Parathyroid adenoma (tissue), 2 donors: ENCODE results near the gene ARHGAP12.

Experiments
- H2AFZ ChIP-seq: fragments of 300-600 bp; sonication (generic); one replicate; pipeline ENCODE4 v1.7.0; 2017; ENCODE audit warnings: antibody characterized with exemption, mild to moderate bottlenecking
- H3K27ac ChIP-seq: fragments of 300-600 bp; sonication (generic); one replicate; pipeline ENCODE4 v1.7.0; 2017
- H3K27me3 ChIP-seq: fragments of 300-600 bp; sonication (generic); one replicate; pipeline ENCODE4 v1.7.0; 2017; ENCODE audit warnings: low read length; ENCODE audit not compliant: control insufficient read depth, insufficient read depth
- H3K36me3 ChIP-seq: fragments of 300-600 bp; sonication (generic); one replicate; pipeline ENCODE4 v1.7.0; 2017; ENCODE audit warnings: low read length; ENCODE audit not compliant: control insufficient read depth, insufficient read depth
- H3K4me1 ChIP-seq: fragments of 300-600 bp; sonication (generic); one replicate; pipeline ENCODE4 v1.7.0; 2017; ENCODE audit warnings: control low read depth
- H3K4me2 ChIP-seq: fragments of 300-600 bp; sonication (generic); one replicate; pipeline ENCODE4 v1.7.0; 2017; ENCODE audit warnings: low read length
- H3K4me3 ChIP-seq: fragments of 300-600 bp; sonication (generic); one replicate; pipeline ENCODE4 v1.7.0; 2017; ENCODE audit warnings: low read depth, low read length
- H3K79me2 ChIP-seq: fragments of 300-600 bp; sonication (generic); one replicate; pipeline ENCODE4 v1.7.0; 2017; ENCODE audit warnings: control low read depth
- H3K9ac ChIP-seq: fragments of 300-600 bp; sonication (generic); one replicate; pipeline ENCODE4 v1.7.0; 2017; ENCODE audit warnings: mild to moderate bottlenecking
- H3K9me3 ChIP-seq: fragments of 300-600 bp; sonication (generic); one replicate; pipeline ENCODE4 v1.7.0; 2017; ENCODE audit warnings: low read length; ENCODE audit not compliant: control insufficient read depth
- TF ChIP-seq, protein P1 (sequence below): fragments of 300-600 bp; sonication (generic); IDR thresholded peaks from one replicate; pipeline ENCODE4 v1.7.0; 2017; ENCODE audit warnings: antibody characterized with exemption, mild to moderate bottlenecking
- donor health status: primary hyperparathyroidism.

ARHGAP12 gene

DNA sequence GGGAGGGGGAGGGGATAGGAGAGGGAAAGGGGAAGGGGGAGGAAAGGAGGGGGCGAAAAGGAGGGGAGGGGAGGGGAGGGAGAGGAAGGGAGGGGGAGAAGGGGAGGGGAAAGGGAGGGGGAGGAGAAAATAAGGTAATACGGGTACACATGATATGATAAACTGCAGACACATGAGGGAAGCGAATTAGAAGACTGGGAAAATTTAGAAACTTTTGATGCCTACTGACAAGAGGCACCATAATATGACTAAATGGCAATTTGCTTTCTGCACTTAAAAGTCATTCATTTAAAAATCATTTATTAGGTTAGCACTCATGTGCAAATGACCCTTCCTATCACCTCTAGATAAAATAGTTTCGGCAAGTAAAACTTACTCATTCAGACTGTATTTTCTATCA lies 73.6 kb downstream of the ARHGAP12 start:
- peaks cover 11% of the 10 kb centered on the region for H3K79me2 ChIP-seq
- no peaks in the 10 kb centered on the region for H3K27me3 ChIP-seq
- no peaks in the 10 kb centered on the region for H3K36me3 ChIP-seq
- H3K27ac ChIP-seq, result no peak overlapping the region
- H3K9ac ChIP-seq, result no peak overlapping the region
- no peaks in the 10 kb centered on the region for H3K4me1 ChIP-seq
- H3K4me3 ChIP-seq, result no peak overlapping the region
- H3K4me2 ChIP-seq, result no peak overlapping the region
- no peaks in the 10 kb centered on the region for H3K9me3 ChIP-seq
- no peak overlapping the region for H2AFZ ChIP-seq
- TF ChIP-seq, protein P1, sequence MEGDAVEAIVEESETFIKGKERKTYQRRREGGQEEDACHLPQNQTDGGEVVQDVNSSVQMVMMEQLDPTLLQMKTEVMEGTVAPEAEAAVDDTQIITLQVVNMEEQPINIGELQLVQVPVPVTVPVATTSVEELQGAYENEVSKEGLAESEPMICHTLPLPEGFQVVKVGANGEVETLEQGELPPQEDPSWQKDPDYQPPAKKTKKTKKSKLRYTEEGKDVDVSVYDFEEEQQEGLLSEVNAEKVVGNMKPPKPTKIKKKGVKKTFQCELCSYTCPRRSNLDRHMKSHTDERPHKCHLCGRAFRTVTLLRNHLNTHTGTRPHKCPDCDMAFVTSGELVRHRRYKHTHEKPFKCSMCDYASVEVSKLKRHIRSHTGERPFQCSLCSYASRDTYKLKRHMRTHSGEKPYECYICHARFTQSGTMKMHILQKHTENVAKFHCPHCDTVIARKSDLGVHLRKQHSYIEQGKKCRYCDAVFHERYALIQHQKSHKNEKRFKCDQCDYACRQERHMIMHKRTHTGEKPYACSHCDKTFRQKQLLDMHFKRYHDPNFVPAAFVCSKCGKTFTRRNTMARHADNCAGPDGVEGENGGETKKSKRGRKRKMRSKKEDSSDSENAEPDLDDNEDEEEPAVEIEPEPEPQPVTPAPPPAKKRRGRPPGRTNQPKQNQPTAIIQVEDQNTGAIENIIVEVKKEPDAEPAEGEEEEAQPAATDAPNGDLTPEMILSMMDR, result no peak

DNA sequence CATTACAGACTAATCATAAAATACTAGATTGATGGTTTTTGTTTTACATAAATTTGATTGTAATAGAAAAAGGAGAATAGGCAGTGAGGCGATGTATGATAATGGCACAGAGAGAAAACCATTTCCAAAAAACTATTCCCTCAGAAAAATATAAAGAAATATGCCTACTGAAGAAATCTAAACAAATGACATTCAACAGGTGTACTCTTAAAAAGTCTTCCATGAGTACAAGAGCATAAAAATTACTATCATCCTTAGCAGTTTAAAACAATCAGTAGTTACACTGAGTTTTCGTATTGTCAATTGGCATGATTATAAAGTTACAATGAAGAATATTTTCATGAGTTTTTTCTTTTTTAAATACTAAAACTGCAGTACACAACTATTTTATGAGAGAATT lies 75.0 kb downstream of the ARHGAP12 start:
- no peaks in the 10 kb centered on the region for H3K4me1 ChIP-seq
- no peak overlapping the region for H3K27ac ChIP-seq
- H3K27me3 ChIP-seq, result no peaks in the 10 kb centered on the region
- H3K9me3 ChIP-seq, result no peaks in the 10 kb centered on the region
- H3K9ac ChIP-seq, result no peak overlapping the region
- H2AFZ ChIP-seq, result no peak overlapping the region
- H3K79me2 ChIP-seq, result peaks cover 6% of the 10 kb centered on the region
- H3K4me2 ChIP-seq, result no peak overlapping the region
- H3K36me3 ChIP-seq, result no peaks in the 10 kb centered on the region
- TF ChIP-seq, protein P1, result no peak
- H3K4me3 ChIP-seq, result no peak overlapping the region

DNA sequence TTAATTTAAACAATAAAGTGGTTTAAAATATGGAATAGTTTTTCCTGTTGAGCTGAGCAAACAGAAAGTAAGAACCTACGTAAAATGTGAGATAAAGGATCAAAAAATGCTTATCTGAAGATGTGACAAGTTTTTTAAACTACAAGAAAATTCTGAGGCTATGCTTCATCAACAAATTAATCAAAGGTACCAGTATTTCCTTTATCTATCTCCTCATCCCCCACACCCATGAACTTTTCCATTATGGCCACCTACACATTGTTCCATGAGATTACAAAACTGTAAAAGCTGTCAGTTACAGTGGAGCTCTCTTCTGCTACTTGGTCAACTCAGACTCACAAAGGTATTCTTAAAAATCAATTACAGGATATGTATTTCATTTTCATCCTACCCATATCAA lies 77.4 kb downstream of the ARHGAP12 start:
- Histone ChIP-seq H2AFZ (no peak overlapping the region), H3K27ac (no peak overlapping the region), H3K9me3 (no peaks in the 10 kb centered on the region), H3K4me1 (no peaks in the 10 kb centered on the region), H3K79me2 (peaks cover 3% of the 10 kb centered on the region), H3K9ac (no peak overlapping the region), H3K36me3 (no peaks in the 10 kb centered on the region), H3K4me2 (no peak overlapping the region), H3K4me3 (no peak overlapping the region), H3K27me3 (no peaks in the 10 kb centered on the region)
- TF ChIP-seq, protein P1, result no peak

DNA sequence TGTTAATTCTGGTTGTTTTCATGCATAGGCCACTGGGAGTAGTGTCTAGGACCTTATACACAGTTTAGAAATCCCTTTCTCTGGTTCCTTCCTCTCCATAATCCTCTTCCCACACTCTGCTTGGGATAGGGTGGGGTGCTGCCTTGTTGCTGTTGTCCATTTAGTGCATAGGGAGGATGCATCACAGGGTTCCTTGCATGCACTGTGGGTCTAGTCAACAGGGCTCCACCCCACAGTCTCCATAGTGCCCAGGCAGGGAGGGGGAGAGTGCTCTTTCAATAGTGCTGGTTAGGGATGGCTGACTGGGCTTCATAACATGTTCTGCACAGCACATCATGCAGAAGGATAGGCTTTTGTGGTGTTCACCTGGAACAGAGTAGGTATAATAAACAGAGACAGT lies 81.1 kb downstream of the ARHGAP12 start:
- Histone ChIP-seq H3K4me1 (no peaks in the 10 kb centered on the region), H3K27ac (no peak overlapping the region), H3K79me2 (peaks cover 3% of the 10 kb centered on the region), H3K9me3 (no peaks in the 10 kb centered on the region), H3K36me3 (no peaks in the 10 kb centered on the region), H3K4me2 (no peak overlapping the region), H2AFZ (no peak overlapping the region), H3K27me3 (no peaks in the 10 kb centered on the region), H3K9ac (no peak overlapping the region), H3K4me3 (no peak overlapping the region)
- TF ChIP-seq, protein P1, result no peak

DNA sequence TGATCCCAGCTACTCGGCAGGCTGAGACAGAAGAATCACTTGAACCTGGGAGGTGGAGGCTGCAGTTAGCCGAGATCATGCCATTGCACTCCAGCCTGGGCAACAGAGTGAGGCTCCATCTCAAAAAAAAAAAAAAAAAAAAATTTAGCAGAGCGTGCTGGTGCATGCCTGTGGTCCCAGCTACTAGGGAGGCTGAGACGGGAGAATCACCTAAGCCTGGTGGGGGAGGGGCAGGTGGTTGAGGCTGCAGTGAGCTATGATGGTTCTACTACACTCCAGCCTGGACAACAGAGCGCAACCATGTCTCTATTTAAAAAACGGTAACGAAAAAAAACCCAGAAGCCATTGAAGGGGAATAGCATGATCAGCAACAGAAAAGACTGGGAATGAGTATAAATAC lies 89.9 kb downstream of the ARHGAP12 start:
- H3K79me2 ChIP-seq, result no peaks in the 10 kb centered on the region
- no peak overlapping the region for H3K27ac ChIP-seq
- H3K9ac ChIP-seq, result no peak overlapping the region
- H2AFZ ChIP-seq, result no peak overlapping the region
- TF ChIP-seq, protein P1, result no peak
- no peak overlapping the region for H3K4me3 ChIP-seq
- H3K4me1 ChIP-seq, result no peaks in the 10 kb centered on the region
- H3K9me3 ChIP-seq, result no peaks in the 10 kb centered on the region
- H3K4me2 ChIP-seq, result no peak overlapping the region
- H3K36me3 ChIP-seq, result no peaks in the 10 kb centered on the region
- no peaks in the 10 kb centered on the region for H3K27me3 ChIP-seq
